ENCODE data around the gene GNAS-AS1. TPM values are rescaled to one million over a fixed set of nuclear protein-coding genes. Genes with fewer than 3 reads are reported as not detected.

The GNAS-AS1 gene
- total and polyA plus RNA-seq, 2 of the 8 experiments (the other 6 are each of a cell fraction or from before 2014, with no cell fraction given) = 4.7 to 13.7 TPM

DNA sequence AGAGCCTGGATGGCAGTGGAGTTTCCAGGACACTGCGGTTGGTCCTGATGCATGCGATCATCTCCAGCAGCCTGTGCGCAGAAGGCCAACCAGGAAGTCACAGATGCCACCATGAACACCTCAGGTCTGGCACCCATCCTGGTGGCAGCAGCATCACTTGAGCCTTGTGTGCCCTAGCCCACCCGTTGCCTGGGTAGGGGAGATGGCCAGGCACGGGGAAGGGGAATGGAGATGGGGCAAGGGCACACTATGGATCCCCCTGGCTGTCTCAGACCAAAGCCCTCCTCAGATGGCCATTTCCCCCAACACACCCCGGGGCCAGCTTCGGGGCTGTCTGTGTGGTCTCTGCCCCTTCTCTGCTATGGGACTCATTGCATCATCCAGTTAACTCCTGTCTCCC is 58.3 kb downstream of the GNAS-AS1 start (continued):
- TF ChIP-seq KDM5A (IDR thresholded peaks at IDR 0.05; ENCODE audit: low read length) = no peak
- TF ChIP-seq SUZ12 (IDR thresholded peaks at IDR 0.05; ENCODE audit: low read length) = no peak
- no peak for TF ChIP-seq KDM4A (IDR thresholded peaks at IDR 0.05; ENCODE audit: low read depth, low read length, severe bottlenecking)
- no peak for TF ChIP-seq SAP30 (IDR thresholded peaks at IDR 0.05; ENCODE audit: insufficient read depth, insufficient replicate concordance, low read length)
- TF ChIP-seq HDAC6 (IDR thresholded peaks at IDR 0.05; ENCODE audit: low read depth, low read length) = no peak
- TF ChIP-seq SIX5 (IDR thresholded peaks at IDR 0.05; ENCODE audit: low read depth, low read length) = no peak
- no peak for TF ChIP-seq NRF1 (IDR thresholded peaks at IDR 0.05; ENCODE audit: low read depth, low read length)
